PC-9 (cell line): Measurements from ENCODE around the gene MMP21. TPM values are rescaled to one million over a fixed set of nuclear protein-coding genes. Genes with fewer than 3 reads are reported as not detected.

Source experiments
- BruUV-seq: library from RNA; stranded (reverse); fragments of 400-500 nt; replicated peaks from 2 replicates; lab custom pipeline; 2021; lab: Mats Ljungman, UMichigan
- CTCF ChIA-PET: fragments of 300-600 bp; sonication (Branson Sonifier 250); formaldehyde crosslinking; loops from one replicate; lab custom pipeline; 2022; ENCODE audit warnings: antibody characterized with exemption; lab: Charles Lee
- POLR2A ChIA-PET: fragments of 300-600 bp; sonication (Branson Sonifier 250); formaldehyde crosslinking; loops from one replicate; lab custom pipeline; 2022; ENCODE audit warnings: antibody characterized with exemption; ENCODE audit not compliant: unreplicated experiment; lab: Charles Lee
- DNase-seq, 2 experiments: peaks; one replicate each; pipeline versions ENCODE4 v3.0.0 to v3.0.0-alpha.2; 2015 to 2022; ENCODE audit warnings: mixed read lengths in 1 of 2
- H2AFZ ChIP-seq: fragments of 200-600 bp; sonication (generic); 2 replicates; pipeline ENCODE4 v1.8.1; 2017; ENCODE audit warnings: antibody characterized with exemption
- H3F3A ChIP-seq: fragments of 200-600 bp; sonication (generic); 2 replicates; pipeline ENCODE4 v1.8.1; 2017; ENCODE audit warnings: antibody characterized with exemption, mild to moderate bottlenecking, low read depth; ENCODE audit not compliant: insufficient read depth
- H3K27ac ChIP-seq: fragments of 200-600 bp; sonication (generic); 2 replicates; pipeline ENCODE4 v1.6.1; 2016; ENCODE audit warnings: mixed run types
- H3K27me3 ChIP-seq: fragments of 200-600 bp; sonication (generic); 2 replicates; pipeline ENCODE4 v1.6.1; 2016; ENCODE audit warnings: low read depth, mixed run types; ENCODE audit not compliant: insufficient read depth
- H3K36me3 ChIP-seq: fragments of 200-600 bp; sonication (generic); 2 replicates; pipeline ENCODE4 v1.6.1; 2016; ENCODE audit warnings: low read depth, mixed run types
- H3K4me1 ChIP-seq: fragments of 200-600 bp; sonication (generic); replicated peaks from 2 replicates; pipeline ENCODE4 v1.6.1; 2016; ENCODE audit warnings: mixed run types; ENCODE audit not compliant: insufficient read depth
- H3K4me2 ChIP-seq: fragments of 200-600 bp; sonication (generic); 2 replicates; pipeline ENCODE4 v1.6.1; 2017; ENCODE audit warnings: mixed run types
- H3K4me3 ChIP-seq: fragments of 200-600 bp; sonication (generic); 2 replicates; pipeline ENCODE4 v1.6.1; 2016; ENCODE audit warnings: mixed run types
- H3K79me2 ChIP-seq: fragments of 200-600 bp; sonication (generic); 2 replicates; pipeline ENCODE4 v1.6.1; 2017; ENCODE audit warnings: low read depth, mixed run types
- H3K9me2 ChIP-seq: fragments of 200-600 bp; sonication (generic); 2 replicates; pipeline ENCODE4 v1.8.1; 2017; ENCODE audit warnings: mild to moderate bottlenecking; ENCODE audit not compliant: insufficient read depth
- H3K9me3 ChIP-seq: fragments of 200-600 bp; sonication (generic); 2 replicates; pipeline ENCODE4 v1.8.1; 2016; ENCODE audit warnings: low read depth; ENCODE audit not compliant: insufficient read depth
- H4K20me1 ChIP-seq: fragments of 200-600 bp; sonication (generic); 2 replicates; pipeline ENCODE4 v1.8.1; 2017; ENCODE audit not compliant: insufficient read depth
- CTCF ChIP-seq: fragments of 200-600 bp; sonication (generic); conservative IDR thresholded peaks from 2 replicates; pipeline ENCODE4 v1.6.1; 2017; ENCODE audit warnings: mixed run types, antibody characterized with exemption, mild to moderate bottlenecking, moderate library complexity
- EZH2 ChIP-seq: fragments of 200-600 bp; sonication (generic); IDR thresholded peaks from 2 replicates; pipeline ENCODE4 v1.8.0; 2017; ENCODE audit warnings: antibody characterized with exemption, low read depth
- intact Hi-C: fragments of 100-400 bp; cut with micrococcal nuclease; formaldehyde crosslinking; loops from one replicate; pipeline ENCODE4 v1.10.0; 2022; ENCODE audit not compliant: unreplicated experiment
- total RNA-seq: library from RNA; stranded (reverse); gene quantifications from 2 replicates; pipeline ENCODE4 v1.2.3, GENCODE V29; 2021

The MMP21 gene
- total RNA-seq, 1 experiment from 2014 or later = not detected

GRCh38 chr10:125778556-125778955, 2.9 kb upstream of the MMP21 start:
- Histone ChIP-seq H3K4me1 (no peaks in the 10 kb centered on the region), H3F3A (no peaks in the 10 kb centered on the region), H3K9me2 (no peaks in the 10 kb centered on the region), H3K9me3 (no peaks in the 10 kb centered on the region), H3K27me3 (no peaks in the 10 kb centered on the region), H3K79me2 (no peaks in the 10 kb centered on the region), H3K27ac (no peak overlapping the region), H3K4me3 (no peak overlapping the region), H3K4me2 (no peak overlapping the region), H3K36me3 (no peaks in the 10 kb centered on the region), H4K20me1 (no peaks in the 10 kb centered on the region), H2AFZ (no peak overlapping the region)
- DNase-seq = no peak
- no TSS peak for BruUV-seq
- CTCF ChIA-PET = no interaction called here
- TF ChIP-seq CTCF (no peak), EZH2 (no peak)
- intact Hi-C loops = no loop called here
- POLR2A ChIA-PET = no interaction called here

- POLR2A ChIA-PET = no interaction called here
- no peaks in the 10 kb centered on the region for H3F3A ChIP-seq
- CTCF ChIA-PET = no interaction called here
- DNase-seq = no peak
- no peaks in the 10 kb centered on the region for H3K27me3 ChIP-seq
- no peak overlapping the region for H3K27ac ChIP-seq
- H4K20me1 ChIP-seq = no peaks in the 10 kb centered on the region
- H2AFZ ChIP-seq = no peak overlapping the region
- H3K4me1 ChIP-seq = no peaks in the 10 kb centered on the region
- BruUV-seq = no TSS peak
- H3K4me2 ChIP-seq = no peak overlapping the region
- no peaks in the 10 kb centered on the region for H3K79me2 ChIP-seq
- H3K9me3 ChIP-seq = no peaks in the 10 kb centered on the region
- no peak for TF ChIP-seq EZH2
- H3K4me3 ChIP-seq = no peak overlapping the region
- intact Hi-C loops = no loop called here
- no peaks in the 10 kb centered on the region for H3K36me3 ChIP-seq
- no peaks in the 10 kb centered on the region for H3K9me2 ChIP-seq
Measured at GRCh38 chr10:125777806-125778205, 2.2 kb upstream of the MMP21 start.

- Histone ChIP-seq H3F3A (no peaks in the 10 kb centered on the region), H3K9me2 (no peaks in the 10 kb centered on the region), H3K79me2 (no peaks in the 10 kb centered on the region), H3K36me3 (no peaks in the 10 kb centered on the region), H3K27ac (no peak overlapping the region), H3K4me2 (no peak overlapping the region), H4K20me1 (no peaks in the 10 kb centered on the region), H2AFZ (no peak overlapping the region), H3K4me3 (no peak overlapping the region), H3K27me3 (no peaks in the 10 kb centered on the region), H3K9me3 (no peaks in the 10 kb centered on the region), H3K4me1 (no peaks in the 10 kb centered on the region)
- DNase-seq = no peak
- POLR2A ChIA-PET = no interaction called here
- CTCF ChIA-PET = no interaction called here
- TF ChIP-seq EZH2 (no peak), CTCF (no peak)
- intact Hi-C loops = no loop called here
- BruUV-seq = no TSS peak
Measured at GRCh38 chr10:125774581-125775191, 935 bp downstream of the MMP21 start.
